ENCODE data around the gene PGA4.
"Not testable (repeated sequence)": the region's sequence is repeated elsewhere in the genome, so short reads cannot be mapped to it uniquely, and the experiment has no call there.

Gene PGA4

GRCh38 chr11:61204502-61205059, 17.6 kb upstream of the PGA4 start:
- not testable (repeated sequence) for DNase-seq (ENCODE audit: low read depth in 2 of 2)

GRCh38 chr11:61207636-61208310, 14.4 kb upstream of the PGA4 start:
- DNase-seq (ENCODE audit: low read depth in 2 of 2): not testable (repeated sequence)

- DNase-seq (ENCODE audit: low read depth in 2 of 2): not testable (repeated sequence)
Observed at GRCh38 chr11:61210629-61211028, 11.5 kb upstream of the PGA4 start.

- DNase-seq (ENCODE audit: low read depth in 2 of 2): not testable (repeated sequence)
Observed at GRCh38 chr11:61211327-61211952, 10.7 kb upstream of the PGA4 start.

- DNase-seq (ENCODE audit: low read depth in 2 of 2): not testable (repeated sequence)
Observed at GRCh38 chr11:61212202-61212601, 9.9 kb upstream of the PGA4 start.

- not testable (repeated sequence) for DNase-seq (ENCODE audit: low read depth in 2 of 2)
Observed at GRCh38 chr11:61213711-61214324, 8.3 kb upstream of the PGA4 start.

- DNase-seq (ENCODE audit: low read depth in 2 of 2): not testable (repeated sequence)
Observed at GRCh38 chr11:61218306-61218705, 3.8 kb upstream of the PGA4 start.

- DNase-seq (ENCODE audit: low read depth in 2 of 2): not testable (repeated sequence)
Observed at GRCh38 chr11:61219016-61219415, 3.1 kb upstream of the PGA4 start.

- not testable (repeated sequence) for DNase-seq (ENCODE audit: low read depth in 2 of 2)
Observed at GRCh38 chr11:61222692-61223091, 545 bp downstream of the PGA4 start.

- DNase-seq (ENCODE audit: low read depth in 2 of 2): not testable (repeated sequence)
Observed at GRCh38 chr11:61226457-61227137, 4.5 kb downstream of the PGA4 start.

GRCh38 chr11:61229458-61229857, 7.3 kb downstream of the PGA4 start:
- DNase-seq (ENCODE audit: low read depth in 2 of 2): not testable (repeated sequence)

- not testable (repeated sequence) for DNase-seq (ENCODE audit: low read depth in 2 of 2)
Observed at GRCh38 chr11:61231033-61231432, 8.9 kb downstream of the PGA4 start.

GRCh38 chr11:61231585-61231984, 9.4 kb downstream of the PGA4 start:
- not testable (repeated sequence) for DNase-seq (ENCODE audit: low read depth in 2 of 2)

- DNase-seq (ENCODE audit: low read depth in 2 of 2): not testable (repeated sequence)
Observed at GRCh38 chr11:61232548-61233145, 10.5 kb downstream of the PGA4 start.

- DNase-seq (ENCODE audit: low read depth in 2 of 2): not testable (repeated sequence)
Observed at GRCh38 chr11:61237130-61237529, 15.0 kb downstream of the PGA4 start.

- DNase-seq (ENCODE audit: low read depth in 2 of 2): not testable (repeated sequence)
Observed at GRCh38 chr11:61240288-61240687, 18.1 kb downstream of the PGA4 start.

- DNase-seq (ENCODE audit: low read depth in 2 of 2): not testable (repeated sequence)
Observed at GRCh38 chr11:61240875-61241274, 18.7 kb downstream of the PGA4 start, which contains the start of gene PGA5. Gene PGA5 (plus strand): TSS chr11:61241175. CDS start chr11:61241227, 52 bp downstream.

GRCh38 chr11:61241526-61241925, 19.4 kb downstream of the PGA4 start:
- DNase-seq (ENCODE audit: low read depth in 2 of 2): not testable (repeated sequence)

- not testable (repeated sequence) for DNase-seq (ENCODE audit: low read depth in 2 of 2)
Observed at GRCh38 chr11:61245284-61245964, 23.3 kb downstream of the PGA4 start.

GRCh38 chr11:61248071-61248470, 25.9 kb downstream of the PGA4 start:
- not testable (repeated sequence) for DNase-seq (ENCODE audit: low read depth in 2 of 2)

- DNase-seq (ENCODE audit: low read depth in 2 of 2): not testable (repeated sequence)
Observed at GRCh38 chr11:61249201-61249600, 27.1 kb downstream of the PGA4 start.

Measured in activated CD8-positive, alpha-beta memory T cell treated with anti-CD3 and anti-CD28 coated beads for 4 hours (primary cell).